K562 (cell line): Measurements from ENCODE around the gene ASCC1. TPM values are rescaled to one million over a fixed set of nuclear protein-coding genes. Genes with fewer than 3 reads are reported as not detected.
A peak's percentile ranks its signal among the peaks of the same experiment; 100 is the strongest.

Experiments
- ATAC-seq: fragments of 200-7000 bp; cut with Tn5 transposase; 3 replicates; pipeline ENCODE4 v1.9.1; 2020; ENCODE audit warnings: moderate library complexity
- BruUV-seq: library from RNA; stranded (reverse); fragments of 400-500 nt; replicated peaks from 2 replicates; lab custom pipeline; 2021; lab: Mats Ljungman, UMichigan
- CTCF ChIA-PET: fragments of 300-600 bp; formaldehyde crosslinking; extraction: SDS; loops from one replicate; lab custom pipeline; 2021; ENCODE audit warnings: low intra/inter-chr PET ratio; lab: Yijun Ruan, JAX
- POLR2A ChIA-PET: fragments of 300-600, 350-650 bp; sonication (Branson Sonifier 250); formaldehyde crosslinking; extraction: SDS; loops from one replicate; lab custom pipeline; 2021; ENCODE audit warnings: antibody characterized with exemption, inconsistent platforms; lab: Yijun Ruan, JAX
- DNase-seq, 4 experiments: peaks; one replicate each; pipeline versions ENCODE4 v3.0.0 to v3.0.0-alpha.2; 2011 to 2018; ENCODE audit warnings: low spot score in 3 of 4, mixed read lengths in 3 of 4; ENCODE audit errors: extremely low read depth in 1 of 4
- FAIRE-seq: peaks from 2 replicates; lab custom pipeline; 2011; peaks lifted over from hg19 to GRCh38; lab: Jason Lieb, UNC
- H2AFZ ChIP-seq: 2 replicates; pipeline ENCODE4 v1.6.0; 2011; ENCODE audit warnings: low read depth, low read length, control low read depth, inconsistent platforms
- H3K27ac ChIP-seq: fragments of 200-600 bp; 3 replicates; pipeline ENCODE4 v1.8.0; 2011; ENCODE audit warnings: low read depth, mild to moderate bottlenecking, control low read depth, inconsistent platforms, low read length, moderate library complexity, mixed read lengths; ENCODE audit errors: extremely low read depth
- H3K27me3 ChIP-seq, 2 experiments: fragments of 300-600 bp in 1 of 2; 2 replicates in 1 of 2; 3 replicates in 1 of 2; pipeline versions ENCODE4 v1.6.0 to v1.8.0; 2011; ENCODE audit warnings: inconsistent platforms in 2 of 2, low read length in 2 of 2, mild to moderate bottlenecking in 1 of 2, mixed read lengths in 1 of 2, moderate library complexity in 1 of 2; ENCODE audit not compliant: control insufficient read depth in 2 of 2, insufficient read depth in 2 of 2
- H3K36me3 ChIP-seq: fragments of 300-600 bp; 3 replicates; pipeline ENCODE4 v1.8.0; 2011; ENCODE audit warnings: mild to moderate bottlenecking, low read length, inconsistent platforms; ENCODE audit not compliant: control insufficient read depth, insufficient read depth
- H3K4me1 ChIP-seq, 2 experiments: fragments of 200-600 bp in 1 of 2; replicated peaks in 1 of 2; 2 replicates in 1 of 2; 3 replicates in 1 of 2; pipeline versions ENCODE4 v1.5.1 to v1.8.0; 2011; ENCODE audit warnings: inconsistent platforms in 2 of 2, low read length in 2 of 2, mild to moderate bottlenecking in 1 of 2, mixed read lengths in 1 of 2, moderate library complexity in 1 of 2; ENCODE audit not compliant: control insufficient read depth in 2 of 2, insufficient read depth in 2 of 2
- H3K4me2 ChIP-seq: 2 replicates; pipeline ENCODE4 v1.6.1; 2011; ENCODE audit warnings: low read length, control low read depth, inconsistent platforms, mixed read lengths; ENCODE audit not compliant: insufficient read depth
- H3K4me3 ChIP-seq: fragments of 200-600 bp; sonication (generic), shearing (Covaris generic); 2 replicates; pipeline ENCODE4 v1.5.1; 2016; ENCODE audit warnings: control low read depth, inconsistent platforms
- H3K79me2 ChIP-seq: fragments of 200-600 bp; 3 replicates; pipeline ENCODE4 v1.8.0; 2011; ENCODE audit warnings: low read length, inconsistent platforms; ENCODE audit not compliant: control insufficient read depth, insufficient read depth
- H3K9ac ChIP-seq, 2 experiments: 2 replicates each; pipeline versions ENCODE4 v1.6.0 to v1.6.1; 2011; ENCODE audit warnings: low read depth in 2 of 2, low read length in 2 of 2, control low read depth in 1 of 2, inconsistent platforms in 1 of 2, mild to moderate bottlenecking in 1 of 2, mixed read lengths in 1 of 2; ENCODE audit not compliant: insufficient read depth in 1 of 2
- H3K9me1 ChIP-seq: one replicate; pipeline ENCODE4 v1.6.0; 2011; ENCODE audit warnings: inconsistent platforms, mild to moderate bottlenecking, low read length, moderate library complexity; ENCODE audit not compliant: control insufficient read depth, insufficient read depth
- H3K9me3 ChIP-seq: replicated peaks from 2 replicates; pipeline ENCODE4 v1.5.1; 2011; ENCODE audit warnings: low read depth, low read length, inconsistent platforms; ENCODE audit not compliant: control insufficient read depth, insufficient read depth
- H4K20me1 ChIP-seq: replicated peaks from 2 replicates; pipeline ENCODE4 v1.6.1; 2011; ENCODE audit warnings: low read length, inconsistent platforms, mixed read lengths; ENCODE audit not compliant: control insufficient read depth, insufficient read depth
- HDAC8 ChIP-seq: fragments of 450-650 bp; IDR thresholded peaks from 2 replicates; pipeline ENCODE4 v1.6.1; 2016; ENCODE audit warnings: mild to moderate bottlenecking, missing genetic modification characterization, moderate library complexity, missing compliant biosample characterization
- SRF ChIP-seq, 2 experiments: fragments of 250-450, 450-650 bp in 1 of 2; sonication (Bioruptor Pico) in 1 of 2; sonication (generic) in 1 of 2; formaldehyde crosslinking; IDR thresholded peaks; 2 replicates each; pipeline versions ENCODE4 v1.5.0 to v1.5.1; 2020 to 2022; ENCODE audit warnings: mild to moderate bottlenecking in 1 of 2, missing genetic modification reagents in 1 of 2
- ZNF274 ChIP-seq: IDR thresholded peaks from 2 replicates; pipeline ENCODE4 v1.6.1; 2011; ENCODE audit warnings: low read depth, mild to moderate bottlenecking, low read length, moderate library complexity, borderline replicate concordance
- ZNF584 ChIP-seq: fragments of 200-800 bp; sonication (Bioruptor generic); IDR thresholded peaks from 2 replicates; pipeline ENCODE4 v1.6.1; 2016; ENCODE audit warnings: low read depth, mild to moderate bottlenecking, missing genetic modification characterization, missing compliant biosample characterization
- WGBS: fragments of 100-300 bp; shearing (Covaris generic); methylation state at CpG from one replicate; pipeline ENCODE4 v1.1.6; 2016; ENCODE audit warnings: low coverage, mixed read lengths; ENCODE audit not compliant: insufficient coverage; ENCODE audit errors: missing lambda C conversion rate; 5-methylcytosine and 5-hydroxymethylcytosine counted together
- in situ Hi-C: fragments of 300-500 bp; cut with MboI; formaldehyde crosslinking; loops from 4 replicates; pipeline ENCODE4 v1.15.0; 2018; ENCODE audit warnings: inconsistent platforms, mixed read lengths
- intact Hi-C: fragments of 100-400 bp; cut with micrococcal nuclease; formaldehyde crosslinking; loops from 2 replicates; pipeline ENCODE4 v1.14.2; 2022
- polyA plus RNA-seq, 8 experiments: library from polyadenylated mRNA; depleted of rRNA in 4 of 8; stranded (reverse) in 5 of 8; unstranded in 3 of 8; fragments of >200 nt; fragmentation: Nextera tagmentation in 2 of 8; fragmentation: Illumina TruSeq in 1 of 8; extraction: Ambion mirVana in 2 of 8; extraction: Trizol in 1 of 8; gene quantifications; 2 replicates each; pipeline versions ENCODE4 v1.2.1 to v1.2.3, GENCODE V29; 2011 to 2014; ENCODE audit warnings: inconsistent platforms in 1 of 8, missing spikeins in 1 of 8
- total RNA-seq, 7 experiments: library from RNA; depleted of rRNA in 6 of 7; stranded (reverse); fragments of >200 nt in 6 of 7; fragmentation: Illumina TruSeq in 2 of 7; extraction: Trizol in 2 of 7; gene quantifications; 2 replicates each; pipeline versions ENCODE4 v1.2.1 to v1.2.3, GENCODE V29; 2011 to 2021; ENCODE audit warnings: low replicate concordance in 1 of 7
- TF ChIP-seq, protein P1 (sequence below): sonication (generic); formaldehyde crosslinking; IDR thresholded peaks from 2 replicates; pipeline ENCODE4 v1.8.0; 2023; ENCODE audit warnings: mild to moderate bottlenecking, missing genetic modification reagents
- TF ChIP-seq, protein P2 (sequence below): fragments of 200-800 bp; sonication (Bioruptor generic); IDR thresholded peaks from 2 replicates; pipeline ENCODE4 v1.6.1; 2017; ENCODE audit warnings: missing genetic modification characterization, missing compliant biosample characterization

Gene ASCC1
- total and polyA plus RNA-seq, 9 of the 15 experiments (the other 6 are each of a cell fraction or from before 2014, with no cell fraction given): 31.7 to 73.3 (median 52.8) TPM

DNA sequence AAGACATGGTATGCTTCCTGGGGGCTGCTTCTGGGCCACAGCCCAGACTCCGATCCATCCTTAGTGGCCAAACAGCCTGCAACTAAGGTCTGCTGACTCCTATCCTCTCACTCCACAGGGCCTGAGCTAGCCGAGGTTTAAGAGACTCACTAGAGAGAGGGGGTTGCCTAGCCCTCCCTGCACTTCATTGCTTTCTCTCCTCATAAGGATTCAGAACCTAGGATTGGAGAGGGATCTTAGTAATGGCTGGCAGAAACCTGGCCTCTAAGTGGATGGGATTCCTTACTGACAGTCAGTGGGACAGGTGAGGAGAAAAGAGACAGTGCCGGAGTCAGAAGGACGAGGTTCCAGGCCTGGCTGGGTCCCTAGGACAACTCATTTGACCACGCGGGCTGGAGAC, 49.4 kb upstream of the ASCC1 start:
- BruUV-seq: no TSS peak
- no peak for ATAC-seq
- H3K9ac ChIP-seq: peak overlapping the region; percentile 24 to 55; a peak in 1 of 4 replicates
- TF ChIP-seq HDAC8 (tag): 0 out of 2 replicates have a peak, but pooled peaks have one; percentile 52
- TF ChIP-seq, protein P1, sequence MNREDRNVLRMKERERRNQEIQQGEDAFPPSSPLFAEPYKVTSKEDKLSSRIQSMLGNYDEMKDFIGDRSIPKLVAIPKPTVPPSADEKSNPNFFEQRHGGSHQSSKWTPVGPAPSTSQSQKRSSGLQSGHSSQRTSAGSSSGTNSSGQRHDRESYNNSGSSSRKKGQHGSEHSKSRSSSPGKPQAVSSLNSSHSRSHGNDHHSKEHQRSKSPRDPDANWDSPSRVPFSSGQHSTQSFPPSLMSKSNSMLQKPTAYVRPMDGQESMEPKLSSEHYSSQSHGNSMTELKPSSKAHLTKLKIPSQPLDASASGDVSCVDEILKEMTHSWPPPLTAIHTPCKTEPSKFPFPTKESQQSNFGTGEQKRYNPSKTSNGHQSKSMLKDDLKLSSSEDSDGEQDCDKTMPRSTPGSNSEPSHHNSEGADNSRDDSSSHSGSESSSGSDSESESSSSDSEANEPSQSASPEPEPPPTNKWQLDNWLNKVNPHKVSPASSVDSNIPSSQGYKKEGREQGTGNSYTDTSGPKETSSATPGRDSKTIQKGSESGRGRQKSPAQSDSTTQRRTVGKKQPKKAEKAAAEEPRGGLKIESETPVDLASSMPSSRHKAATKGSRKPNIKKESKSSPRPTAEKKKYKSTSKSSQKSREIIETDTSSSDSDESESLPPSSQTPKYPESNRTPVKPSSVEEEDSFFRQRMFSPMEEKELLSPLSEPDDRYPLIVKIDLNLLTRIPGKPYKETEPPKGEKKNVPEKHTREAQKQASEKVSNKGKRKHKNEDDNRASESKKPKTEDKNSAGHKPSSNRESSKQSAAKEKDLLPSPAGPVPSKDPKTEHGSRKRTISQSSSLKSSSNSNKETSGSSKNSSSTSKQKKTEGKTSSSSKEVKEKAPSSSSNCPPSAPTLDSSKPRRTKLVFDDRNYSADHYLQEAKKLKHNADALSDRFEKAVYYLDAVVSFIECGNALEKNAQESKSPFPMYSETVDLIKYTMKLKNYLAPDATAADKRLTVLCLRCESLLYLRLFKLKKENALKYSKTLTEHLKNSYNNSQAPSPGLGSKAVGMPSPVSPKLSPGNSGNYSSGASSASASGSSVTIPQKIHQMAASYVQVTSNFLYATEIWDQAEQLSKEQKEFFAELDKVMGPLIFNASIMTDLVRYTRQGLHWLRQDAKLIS (CRISPR knock-in tag): peak; percentile 23; the same call in 1 of the 2 replicates
- no peak for TF ChIP-seq ZNF274
- TF ChIP-seq, protein P2, sequence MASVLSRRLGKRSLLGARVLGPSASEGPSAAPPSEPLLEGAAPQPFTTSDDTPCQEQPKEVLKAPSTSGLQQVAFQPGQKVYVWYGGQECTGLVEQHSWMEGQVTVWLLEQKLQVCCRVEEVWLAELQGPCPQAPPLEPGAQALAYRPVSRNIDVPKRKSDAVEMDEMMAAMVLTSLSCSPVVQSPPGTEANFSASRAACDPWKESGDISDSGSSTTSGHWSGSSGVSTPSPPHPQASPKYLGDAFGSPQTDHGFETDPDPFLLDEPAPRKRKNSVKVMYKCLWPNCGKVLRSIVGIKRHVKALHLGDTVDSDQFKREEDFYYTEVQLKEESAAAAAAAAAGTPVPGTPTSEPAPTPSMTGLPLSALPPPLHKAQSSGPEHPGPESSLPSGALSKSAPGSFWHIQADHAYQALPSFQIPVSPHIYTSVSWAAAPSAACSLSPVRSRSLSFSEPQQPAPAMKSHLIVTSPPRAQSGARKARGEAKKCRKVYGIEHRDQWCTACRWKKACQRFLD: 0 out of 2 replicates have a peak, but pooled peaks have one; percentile 6
- TF ChIP-seq SRF (CRISPR knock-in tag; IDR thresholded peaks at IDR 0.05): 0 out of 4 replicates have a peak, but pooled peaks of 1 of the 2 experiments have one; percentile 14
- 0 out of 2 replicates have a peak, but pooled peaks have one; percentile 32 for TF ChIP-seq ZNF584 (CRISPR knock-in tag)
- H3K9me1 ChIP-seq: no peaks in the 10 kb centered on the region
- no peaks in the 10 kb centered on the region for H4K20me1 ChIP-seq
- 73% methylated on average over 6 of the region's 6 CpGs for WGBS
- ChIA-PET CTCF (no interaction called here), POLR2A (interaction anchor here (1.2 to 15.0 kb wide), 5 partner anchors 10 to 56 kb away, joined by 4 to 277 read pairs (median 10); partner anchors contain the start of genes ANAPC16, ASCC1 and DDIT4)
- no peak for DNase-seq
- peak overlapping the region; percentile 10; the same call in 2 of the 3 replicates for H3K27ac ChIP-seq
- H3K79me2 ChIP-seq: no peaks in the 10 kb centered on the region
- no peak overlapping the region for H3K4me2 ChIP-seq
- H3K4me3 ChIP-seq: no peak overlapping the region
- FAIRE-seq: no peak
- H3K9me3 ChIP-seq: no peaks in the 10 kb centered on the region
- in situ Hi-C loops (no loop called here), intact Hi-C loops (no loop called here)
- no peaks in the 10 kb centered on the region for H3K27me3 ChIP-seq
- no peaks in the 10 kb centered on the region for H3K36me3 ChIP-seq
- peak overlapping the region; percentile 24 for H2AFZ ChIP-seq
- peaks cover 39 to 40% of the 10 kb centered on the region in 2 experiments for H3K4me1 ChIP-seq
